AG04450 (cell line): ENCODE results near the gene GSC. TPM values are rescaled to one million over a fixed set of nuclear protein-coding genes. Genes with fewer than 3 reads are reported as not detected.
"Not testable (repeated sequence)": the region's sequence is repeated elsewhere in the genome, so short reads cannot be mapped to it uniquely, and the experiment has no call there.

ENCODE experiments used
- CTCF ChIA-PET: fragments of 300-600, 350-600 bp; formaldehyde crosslinking; extraction: SDS; loops from one replicate; lab custom pipeline; 2022; ENCODE audit warnings: antibody characterized with exemption, inconsistent platforms; lab: Charles Lee
- POLR2A ChIA-PET: fragments of 350-600 bp; formaldehyde crosslinking; extraction: SDS; loops from one replicate; lab custom pipeline; 2021; ENCODE audit warnings: antibody characterized with exemption, inconsistent platforms; lab: Yijun Ruan, JAX
- DNase-seq: peaks from one replicate; pipeline ENCODE4 v3.0.0-alpha.2; 2011; ENCODE audit warnings: low read depth, low spot score
- H3K27ac ChIP-seq: one replicate; pipeline ENCODE4 v1.5.1; 2012; ENCODE audit warnings: low read depth, low read length, control low read depth
- H3K27me3 ChIP-seq: one replicate; pipeline ENCODE4 v1.6.0; 2012; ENCODE audit warnings: low read length; ENCODE audit not compliant: control insufficient read depth, insufficient read depth
- H3K4me3 ChIP-seq: 2 replicates; pipeline ENCODE4 v1.5.1; 2011; ENCODE audit warnings: mild to moderate bottlenecking, low read depth, low read length, control low read depth
- H3K9me3 ChIP-seq: 2 replicates; pipeline ENCODE4 v1.5.1; 2012; ENCODE audit warnings: low read length; ENCODE audit not compliant: control insufficient read depth, insufficient read depth
- CTCF ChIP-seq: IDR thresholded peaks from 2 replicates; pipeline ENCODE4 v1.5.1; 2011; ENCODE audit warnings: low read depth, low read length, control low read depth, inconsistent platforms
- polyA plus RNA-seq: library from polyadenylated mRNA; depleted of rRNA; stranded (reverse); fragments of >200 nt; gene quantifications from 2 replicates; pipeline ENCODE4 v1.2.3, GENCODE V29; 2011; rRNA removed

Gene GSC
- polyA plus RNA-seq, 1 experiment = not detected

DNA sequence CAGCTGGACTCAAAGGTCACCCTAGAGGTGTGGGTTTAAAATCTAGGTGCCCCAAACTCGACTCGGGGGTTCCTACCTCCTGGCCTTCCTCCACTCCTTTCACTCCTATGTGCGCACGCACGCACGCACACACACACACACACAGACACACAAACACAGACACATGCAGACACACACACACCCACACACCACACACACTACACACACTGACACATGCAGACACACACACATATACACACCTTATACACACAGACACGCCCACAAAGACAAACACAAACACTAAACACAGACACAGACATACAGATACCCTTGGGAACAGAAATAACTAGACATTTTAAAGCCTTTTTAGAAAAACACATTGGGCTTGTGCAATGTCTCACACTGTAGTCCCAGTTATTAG is 31.8 kb downstream of the GSC start:
- ChIA-PET CTCF (interaction anchor here (0.6 kb wide), 1 partner anchor 189 kb away, joined by 3 read pairs; no protein-coding TSS in a partner anchor), POLR2A (no interaction called here)
- Histone ChIP-seq H3K9me3 (no peaks in the 10 kb centered on the region), H3K4me3 (no peak overlapping the region), H3K27me3 (no peaks in the 10 kb centered on the region), H3K27ac (no peak overlapping the region)
- TF ChIP-seq CTCF = no peak
- DNase-seq = no peak

GRCh38 chr14:94728950-94729349 is 41.0 kb downstream of the GSC start:
- CTCF ChIA-PET = no interaction called here
- H3K4me3 ChIP-seq = no peak overlapping the region

DNA sequence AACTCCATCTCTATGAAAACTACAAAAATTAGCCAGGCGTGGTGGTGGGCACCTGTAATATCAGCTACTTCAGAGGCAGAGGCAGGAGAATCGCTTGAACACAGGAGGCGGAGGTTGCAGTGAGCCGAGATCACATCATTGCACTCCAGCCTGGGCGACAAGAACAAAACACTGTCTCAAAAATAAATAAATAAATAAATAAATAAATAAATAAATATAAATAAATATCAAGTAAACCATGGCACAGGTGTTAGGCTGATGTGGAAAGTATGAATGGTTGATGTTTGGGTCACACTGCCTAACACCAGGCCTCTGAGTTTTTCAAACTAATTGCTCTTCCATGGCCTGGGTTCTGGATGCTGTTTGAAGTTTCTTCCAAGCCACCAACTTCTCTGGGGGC is 41.5 kb downstream of the GSC start:
- DNase-seq, CTCF ChIA-PET, POLR2A ChIA-PET: not testable (repeated sequence)

More at GRCh38 chr14:94728950-94729349, 41.0 kb downstream of the GSC start:
- TF ChIP-seq CTCF = no peak
- POLR2A ChIA-PET = no interaction called here
- Histone ChIP-seq H3K9me3 (no peaks in the 10 kb centered on the region), H3K27me3 (peaks cover 3% of the 10 kb centered on the region), H3K27ac (no peak overlapping the region)
- no peak for DNase-seq

DNA sequence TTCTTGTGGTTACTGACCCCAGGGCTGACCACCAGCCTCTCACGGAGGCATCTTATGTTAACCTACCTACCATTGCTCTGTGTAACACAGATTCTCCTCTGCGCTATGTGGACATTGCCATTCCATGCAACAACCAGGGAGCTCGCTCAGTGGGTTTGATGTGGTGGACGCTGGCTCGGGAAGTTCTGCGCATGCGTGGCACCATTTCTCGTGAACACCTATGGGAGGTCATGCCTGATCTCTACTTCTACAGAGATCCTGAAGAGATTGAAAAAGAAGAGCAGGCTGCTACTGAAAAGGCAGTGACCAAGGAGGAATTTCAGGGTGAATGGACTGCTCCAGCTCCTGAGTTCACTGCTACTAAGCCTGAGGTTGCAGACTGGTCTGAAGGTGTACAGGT is 43.3 kb downstream of the GSC start:
- POLR2A ChIA-PET, DNase-seq, H3K27me3 ChIP-seq, H3K4me3 ChIP-seq, H3K9me3 ChIP-seq, CTCF ChIA-PET, H3K27ac ChIP-seq: not testable (repeated sequence)

More for the DNA sequence above, 41.5 kb downstream of the GSC start:
- H3K27ac ChIP-seq, H3K27me3 ChIP-seq, H3K9me3 ChIP-seq, H3K4me3 ChIP-seq: not testable (repeated sequence)

DNA sequence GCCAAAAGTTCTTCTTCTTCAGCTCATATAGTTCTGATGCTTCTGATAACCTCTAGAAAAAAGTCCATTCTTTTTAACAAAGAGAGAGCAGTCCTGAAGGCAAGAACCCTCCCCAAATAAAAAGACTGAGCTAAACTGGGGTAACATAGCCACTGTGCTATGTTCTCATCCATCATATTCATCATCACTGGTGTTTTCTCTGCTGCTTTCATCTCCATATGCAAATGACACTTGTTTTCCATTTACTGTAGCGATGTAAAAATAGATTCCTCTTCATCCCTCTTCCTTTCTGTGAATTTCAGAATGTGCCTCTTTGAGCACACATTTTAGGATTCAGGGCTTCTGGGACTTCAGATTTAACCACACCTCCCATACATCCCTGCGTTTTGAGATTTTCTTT is 44.9 kb downstream of the GSC start:
- DNase-seq = no peak
- Histone ChIP-seq H3K27me3 (peaks cover 3% of the 10 kb centered on the region), H3K27ac (no peak overlapping the region), H3K9me3 (no peaks in the 10 kb centered on the region), H3K4me3 (no peak overlapping the region)
- ChIA-PET POLR2A (no interaction called here), CTCF (interaction anchor here (1.0 kb wide), 1 partner anchor 25 kb away, joined by 7 read pairs; no protein-coding TSS in a partner anchor)
- TF ChIP-seq CTCF = no peak

DNA sequence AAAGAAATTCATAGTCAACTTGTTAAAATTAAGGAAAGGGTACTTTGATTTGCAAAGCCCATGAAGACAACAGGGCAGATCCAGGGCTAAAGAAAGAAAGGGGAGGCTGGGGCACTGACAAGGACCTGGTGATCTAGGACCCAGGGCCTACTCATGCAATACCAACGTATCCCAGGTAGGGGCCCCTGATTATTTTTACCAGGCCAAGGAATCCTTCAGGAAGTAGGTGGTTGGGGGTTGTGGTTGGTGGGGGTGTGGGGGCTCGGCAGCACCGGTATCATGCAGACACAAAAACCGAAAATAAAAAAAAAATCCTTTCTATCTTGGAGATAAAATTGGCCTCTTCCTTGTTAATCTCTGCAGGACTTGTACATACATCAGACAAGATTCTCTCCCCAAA is 47.5 kb downstream of the GSC start:
- CTCF ChIA-PET = no interaction called here
- DNase-seq = no peak
- POLR2A ChIA-PET = no interaction called here
- Histone ChIP-seq H3K27me3 (no peaks in the 10 kb centered on the region), H3K4me3 (no peak overlapping the region), H3K27ac (no peak overlapping the region), H3K9me3 (no peaks in the 10 kb centered on the region)
- no peak for TF ChIP-seq CTCF

Other genes starting within 250 kb of the GSC start
- gene SERPINA4, start 208.7 kb downstream of the GSC start, polyA plus RNA-seq = not detected in 2 replicates
- gene SERPINA5, start 188.7 kb downstream of the GSC start, polyA plus RNA-seq = not detected in 2 replicates
- 1.8 and 2.4 TPM in 2 replicates for gene SERPINA3, start 157.7 kb downstream of the GSC start, polyA plus RNA-seq